Activated CD8-positive, alpha-beta memory T cell treated with anti-CD3 and anti-CD28 coated beads, Interleukin-2, amount 50 U/mL, for 48 hours (primary cell): Measurements from ENCODE around the gene GBGT1.
A peak's percentile ranks its signal among the peaks of the same experiment; 100 is the strongest.
"Not testable (repeated sequence)": the region's sequence is repeated elsewhere in the genome, so short reads cannot be mapped to it uniquely, and the experiment has no call there.

Source experiments
- DNase-seq: peaks from one replicate; pipeline ENCODE4 v3.0.0-alpha.2; 2020

Gene GBGT1

DNA sequence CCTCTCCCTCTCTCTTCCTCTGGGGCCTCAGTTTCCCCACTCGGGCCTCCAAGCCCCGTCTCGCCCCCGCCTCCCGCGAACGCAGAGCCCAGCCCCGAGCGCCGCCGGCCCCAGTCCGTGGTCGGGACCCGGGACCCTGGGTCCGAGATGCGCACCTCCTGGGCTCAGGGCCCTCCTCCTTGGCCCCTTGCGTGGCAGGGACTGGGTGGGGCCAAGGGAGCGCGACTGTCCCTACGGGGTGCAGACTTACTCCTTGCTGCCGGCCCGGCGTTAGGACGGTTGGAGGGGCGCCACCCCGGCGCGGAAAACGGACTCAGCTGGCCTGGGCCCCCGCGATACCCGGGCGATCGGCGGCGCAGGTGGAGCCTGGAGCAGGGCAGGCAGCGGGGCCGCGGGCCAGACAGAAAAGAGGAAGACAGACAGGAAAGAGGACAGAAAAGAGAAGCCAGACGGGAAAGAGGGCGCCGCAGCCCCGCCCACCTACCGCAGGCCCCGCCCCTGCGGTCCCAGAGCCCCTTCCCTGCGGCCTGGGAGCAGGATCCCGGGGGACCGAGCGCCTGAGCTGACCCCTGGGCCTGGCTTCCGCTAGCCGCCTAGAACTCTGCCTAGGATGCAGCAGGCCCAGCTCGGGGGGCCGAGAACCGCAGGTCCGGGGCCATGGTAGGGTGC lies at the start of gene GBGT1:
GBGT1 (minus strand) TSS at position 411 of the 669 bp plus-strand sequence. CDS start 1,502 bp downstream, outside the sequence.
- no peak for DNase-seq

DNA sequence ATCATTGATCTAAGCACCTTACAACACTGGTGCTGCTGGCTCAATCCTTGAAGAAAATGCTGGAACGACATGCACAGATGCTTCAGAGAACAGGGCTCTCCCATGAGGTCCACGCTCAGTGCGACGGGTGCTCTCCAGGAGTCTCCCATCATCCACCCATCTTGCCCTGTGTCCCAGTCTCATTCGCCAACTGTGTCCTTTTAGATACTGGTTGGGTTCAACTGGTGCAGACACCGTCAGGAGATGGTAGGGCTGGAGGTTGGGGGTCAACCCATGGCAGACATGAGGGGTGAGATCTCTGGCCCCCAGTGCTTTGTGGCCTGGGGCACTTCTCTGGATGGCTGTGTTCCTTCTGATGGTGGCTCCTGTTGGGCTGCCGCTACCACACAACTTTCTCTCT lies 46.9 kb upstream of the GBGT1 start:
- peak; percentile 23 for DNase-seq

DNA sequence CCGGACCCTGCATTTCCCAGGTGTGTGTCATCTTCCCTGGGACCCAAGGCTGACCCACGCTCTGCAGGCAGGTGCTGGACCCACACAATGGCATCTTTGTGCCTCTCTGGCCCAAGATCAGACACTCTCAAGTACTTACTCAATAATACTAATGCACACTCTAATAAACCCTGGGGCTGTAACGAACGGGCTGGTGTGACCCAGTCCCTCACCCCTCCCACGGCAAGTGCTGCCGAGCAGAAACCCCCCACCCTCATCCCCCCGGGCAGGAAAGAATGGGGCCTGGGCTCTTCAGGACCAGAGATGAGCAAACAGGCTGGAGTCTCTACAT lies 46.5 kb upstream of the GBGT1 start:
- peak; percentile 13 for DNase-seq

DNA sequence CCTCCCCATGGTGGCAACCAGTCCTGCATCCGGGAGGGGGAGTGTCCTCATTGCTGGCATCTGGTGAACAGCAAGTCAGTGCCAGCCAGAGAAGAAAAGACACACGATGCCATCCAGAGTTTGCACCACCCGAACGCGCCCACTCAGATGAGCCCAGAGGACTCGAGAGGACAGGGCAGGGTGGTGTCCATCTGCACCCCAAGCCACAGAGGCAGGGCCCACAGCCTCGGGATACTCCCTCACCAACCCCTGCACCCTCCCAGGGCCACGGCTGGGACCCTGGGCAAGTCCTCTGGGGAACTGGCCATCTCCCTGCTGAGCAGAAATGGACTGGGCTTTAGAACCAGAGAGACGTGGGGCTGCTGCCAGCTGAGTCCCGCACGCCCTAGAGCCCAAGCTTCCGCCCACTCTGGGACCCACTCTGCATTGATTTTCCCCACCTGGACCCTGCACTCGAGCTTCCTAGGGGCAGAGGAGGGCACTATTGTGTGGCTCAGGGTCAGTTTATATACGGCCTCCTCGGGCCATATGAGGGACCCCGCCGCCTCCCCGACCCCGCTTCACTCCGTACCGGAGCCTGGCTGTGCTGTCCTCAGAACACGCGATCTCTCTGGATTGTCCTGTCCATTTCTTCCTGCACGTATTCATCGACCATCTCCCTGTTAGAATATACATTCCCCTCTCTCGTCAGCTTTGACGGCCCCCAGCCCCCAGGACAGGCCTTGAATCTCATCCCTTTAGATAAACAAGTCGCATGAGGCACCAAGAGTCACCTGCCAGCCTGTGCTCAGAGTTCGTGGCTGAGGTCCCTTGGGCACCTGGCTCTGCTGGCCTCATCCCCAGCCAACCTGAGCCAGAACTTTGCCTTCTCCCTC lies 45.9 kb upstream of the GBGT1 start:
- DNase-seq = peak; percentile 33

DNA sequence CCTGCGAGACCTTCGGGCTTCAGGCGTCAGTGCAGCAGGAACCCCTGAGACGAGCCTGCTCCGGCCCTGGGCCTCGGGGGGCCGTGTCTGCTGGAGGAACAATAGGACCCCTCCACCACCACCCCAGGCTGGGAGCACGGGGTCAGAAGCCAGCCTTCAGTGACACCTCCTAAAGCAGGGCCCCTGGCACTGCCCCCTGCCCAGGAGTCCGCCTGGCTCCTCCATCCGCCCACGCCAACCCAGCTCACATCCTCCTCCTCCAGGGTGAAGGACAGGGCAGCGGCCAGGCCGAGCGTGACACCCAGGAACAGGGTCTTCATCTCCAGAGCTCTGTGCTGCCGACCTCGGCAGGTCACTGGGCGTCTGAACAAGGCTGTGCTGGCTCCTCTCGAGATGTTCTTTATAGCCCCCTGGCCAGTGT lies 45.2 kb upstream of the GBGT1 start, which contains the start of gene OBP2B:
OBP2B (minus strand) TSS at position 371 of the 421 bp plus-strand sequence; CDS start at position 320, 51 bp downstream.
- not testable (repeated sequence) for DNase-seq

DNA sequence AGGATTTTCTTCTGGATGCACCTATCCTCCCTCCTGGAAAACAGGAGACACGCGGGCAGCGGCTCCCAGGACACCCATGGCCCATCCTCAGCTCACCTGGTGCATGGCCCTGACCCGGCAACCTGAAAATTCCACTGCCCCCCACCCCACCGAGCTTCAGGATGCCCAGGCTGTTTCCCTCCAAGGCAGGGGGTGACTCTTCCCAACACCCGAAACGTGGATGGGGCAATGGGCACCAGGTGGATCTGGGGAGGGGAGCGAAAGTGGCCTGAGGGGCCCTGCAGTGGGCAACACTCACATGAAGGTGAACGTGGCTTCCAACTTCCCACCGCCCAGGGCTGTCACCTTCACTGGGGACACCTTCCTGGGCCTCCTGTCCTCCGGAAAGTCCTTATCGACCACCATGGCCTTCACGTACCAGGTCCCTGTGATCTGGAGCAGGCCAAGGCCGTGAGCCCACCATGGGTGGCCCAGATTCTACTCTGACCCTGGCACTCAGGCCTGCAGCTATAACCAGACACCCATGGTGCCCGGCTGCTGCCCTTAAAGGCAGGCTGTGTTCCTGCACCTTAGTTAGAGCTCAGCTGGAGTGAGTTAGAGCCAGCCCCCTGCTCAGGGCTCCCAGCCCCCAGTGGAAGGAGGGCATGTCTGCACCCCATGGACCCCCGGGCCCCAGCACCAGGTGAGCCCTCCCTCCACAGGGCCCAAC lies 44.6 kb upstream of the GBGT1 start:
- DNase-seq = peak; percentile 23

DNA sequence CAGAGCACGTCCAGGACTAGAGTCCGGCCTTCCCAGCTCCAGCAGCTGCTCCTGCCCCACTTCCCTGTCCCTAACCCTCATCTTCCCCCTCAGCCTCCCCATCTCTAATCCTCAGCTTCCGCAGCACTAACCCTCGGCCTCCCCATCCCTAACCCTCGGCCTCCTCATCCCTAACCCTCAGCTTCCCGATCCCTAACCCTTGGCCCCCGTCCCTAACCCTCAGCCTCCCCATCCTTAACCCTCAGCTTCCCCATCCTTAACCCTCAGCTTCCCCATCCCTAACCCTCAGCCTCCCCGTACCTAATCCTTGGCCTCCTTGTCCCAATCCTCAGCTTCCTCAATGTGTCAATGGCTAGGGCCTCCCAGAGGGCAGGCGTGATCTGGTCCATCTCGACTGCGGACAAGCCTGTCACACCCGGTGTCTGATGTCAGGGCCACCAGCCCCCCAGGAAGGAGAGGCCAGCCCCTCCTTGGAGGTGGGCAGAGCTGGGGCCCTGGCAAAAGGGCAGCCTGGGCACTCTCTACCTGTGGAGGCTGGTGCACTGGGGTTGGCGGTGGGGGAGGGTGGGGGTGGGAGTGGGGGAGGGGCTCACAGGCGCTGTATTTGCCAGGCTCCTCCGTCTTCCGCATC lies 43.9 kb upstream of the GBGT1 start:
- DNase-seq = peak; percentile 25

DNA sequence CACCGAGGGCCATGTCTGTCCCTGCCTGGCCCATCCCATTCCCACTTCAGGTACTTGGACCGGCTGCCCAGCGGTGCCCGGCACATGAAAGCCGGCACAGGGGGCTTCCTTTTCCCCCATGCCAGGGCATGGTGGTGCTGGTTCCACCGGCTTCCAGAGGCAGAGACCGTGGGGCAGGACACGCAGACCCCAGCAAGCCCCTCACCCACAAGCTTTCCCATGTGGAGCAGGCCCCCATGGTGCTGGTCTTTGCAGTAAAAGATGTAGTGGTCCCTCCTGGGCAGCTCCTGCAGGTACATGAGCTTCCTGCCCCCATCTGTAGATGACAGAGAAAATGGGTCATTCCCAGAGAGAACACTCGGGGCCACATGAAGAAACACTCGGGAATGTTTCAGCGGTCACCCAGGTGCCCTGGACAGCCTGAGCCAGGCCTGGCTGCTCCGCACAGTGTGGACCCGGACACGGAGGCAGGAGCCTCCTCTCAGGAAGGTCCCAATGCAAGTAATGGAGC lies 43.4 kb upstream of the GBGT1 start:
- peak; percentile 30 for DNase-seq

DNA sequence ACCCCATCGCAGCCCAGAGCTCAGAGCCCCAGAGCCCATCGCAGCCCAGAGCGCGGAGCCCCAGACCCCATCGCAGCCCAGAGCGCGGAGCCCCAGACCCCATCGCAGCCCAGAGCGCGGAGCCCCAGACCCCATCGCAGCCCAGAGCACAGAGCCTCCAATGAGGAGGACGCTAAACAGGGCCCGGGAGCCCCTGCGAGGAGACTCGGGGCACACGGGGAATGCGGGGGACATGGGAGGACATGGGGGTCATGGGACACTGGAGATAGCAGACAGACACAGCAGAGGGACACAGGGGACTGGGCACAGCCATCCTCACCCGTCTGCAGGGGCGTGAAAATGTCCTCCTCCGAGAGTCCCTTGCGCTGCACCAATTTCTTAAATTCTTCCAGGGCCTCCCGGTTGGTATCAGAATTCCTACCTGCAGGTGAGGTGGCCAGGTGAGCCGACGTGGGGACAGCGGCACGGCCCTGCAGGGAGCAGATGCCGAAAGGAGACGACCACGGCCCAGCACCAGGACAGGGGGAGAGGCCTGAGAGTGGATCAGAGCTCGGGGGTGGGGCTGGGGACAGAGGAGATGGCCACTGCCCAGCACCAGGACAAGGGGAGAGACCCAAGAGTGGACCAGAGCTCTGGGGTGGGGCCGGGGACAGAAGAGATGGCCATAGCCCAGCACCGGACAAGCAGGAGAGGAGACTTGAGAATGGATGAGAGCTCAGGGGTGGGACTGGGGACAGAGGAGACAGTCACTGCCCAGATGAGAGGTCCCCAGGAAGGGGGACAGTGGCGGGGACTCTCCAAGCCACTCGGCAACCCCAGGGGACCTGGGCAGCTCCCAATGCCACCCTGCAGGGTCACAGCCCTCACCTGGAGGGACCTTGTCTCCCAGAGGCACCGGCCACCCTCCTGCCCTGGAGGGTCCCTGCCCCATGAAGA lies 42.5 kb upstream of the GBGT1 start:
- DNase-seq = peak; percentile 40

DNA sequence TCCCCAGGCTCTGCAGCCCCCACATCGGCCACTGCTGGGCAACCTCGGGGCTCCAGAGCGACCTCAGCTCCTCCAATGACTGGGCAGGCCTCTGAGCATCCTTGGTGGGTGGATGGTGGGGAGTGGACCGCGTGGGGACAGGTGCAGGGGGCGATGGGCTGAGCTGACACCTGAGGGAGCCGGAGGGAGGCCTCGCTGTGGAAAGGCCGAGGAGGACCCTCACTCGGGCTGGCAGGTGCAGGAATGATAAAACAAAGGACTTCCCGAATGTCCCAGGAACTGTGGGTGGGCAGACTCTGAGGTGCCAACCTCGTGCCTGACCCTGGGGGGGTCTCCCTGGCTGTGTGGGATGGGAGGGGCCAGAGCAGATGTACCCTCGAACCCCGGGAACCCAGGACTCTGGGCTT lies 41.8 kb upstream of the GBGT1 start:
- peak; percentile 20 for DNase-seq

DNA sequence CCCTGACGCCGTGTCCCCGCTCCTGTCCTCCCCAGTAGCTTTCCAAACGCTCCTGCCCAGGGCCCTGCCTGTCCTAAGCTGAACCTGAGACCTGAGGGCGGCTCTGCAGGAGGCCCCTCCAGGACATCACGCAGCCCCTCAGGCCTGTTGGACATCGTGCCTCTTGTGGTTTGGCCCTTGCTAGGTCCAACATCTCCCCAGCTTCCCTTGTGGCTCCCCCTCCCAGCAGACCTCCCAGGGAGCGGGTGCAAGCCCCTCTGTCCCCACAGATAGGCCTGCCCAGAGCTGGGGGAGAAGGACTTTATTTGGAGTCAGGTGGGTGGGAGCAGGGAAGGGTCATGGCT lies 41.3 kb upstream of the GBGT1 start:
- DNase-seq = peak; percentile 25

DNA sequence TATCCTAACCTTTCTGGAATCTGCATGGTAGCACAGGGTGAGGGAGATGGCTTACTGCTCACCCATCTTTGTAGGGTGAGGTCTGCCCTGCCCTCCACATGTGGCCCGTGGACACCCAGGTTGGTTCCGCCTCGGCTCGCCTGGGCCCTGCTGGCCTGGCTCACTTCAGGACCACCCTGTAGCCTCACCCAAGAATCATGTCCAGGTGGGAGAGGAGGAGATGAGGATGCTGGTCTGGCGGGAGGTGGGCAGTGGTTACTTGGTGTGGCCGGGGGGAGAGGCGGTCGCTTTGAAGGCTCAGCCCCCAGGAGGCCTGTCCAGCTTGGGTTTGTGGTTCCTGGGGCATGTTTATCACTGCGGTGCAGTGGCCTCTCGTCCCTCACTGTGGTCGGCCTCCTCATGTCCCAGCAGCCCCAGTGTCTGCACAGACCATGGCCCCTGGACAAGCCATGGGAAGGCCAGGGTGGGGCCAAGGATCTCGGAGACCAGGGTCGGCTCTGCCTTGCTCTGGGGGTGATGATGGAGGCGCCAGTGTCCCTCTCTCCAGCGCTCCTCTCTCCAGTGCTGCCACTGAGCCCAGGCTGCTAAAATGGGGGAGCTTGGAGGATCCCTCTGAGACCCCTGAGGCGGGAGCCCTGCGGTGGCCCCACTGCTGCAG lies 40.8 kb upstream of the GBGT1 start:
- DNase-seq = peak; percentile 20

DNA sequence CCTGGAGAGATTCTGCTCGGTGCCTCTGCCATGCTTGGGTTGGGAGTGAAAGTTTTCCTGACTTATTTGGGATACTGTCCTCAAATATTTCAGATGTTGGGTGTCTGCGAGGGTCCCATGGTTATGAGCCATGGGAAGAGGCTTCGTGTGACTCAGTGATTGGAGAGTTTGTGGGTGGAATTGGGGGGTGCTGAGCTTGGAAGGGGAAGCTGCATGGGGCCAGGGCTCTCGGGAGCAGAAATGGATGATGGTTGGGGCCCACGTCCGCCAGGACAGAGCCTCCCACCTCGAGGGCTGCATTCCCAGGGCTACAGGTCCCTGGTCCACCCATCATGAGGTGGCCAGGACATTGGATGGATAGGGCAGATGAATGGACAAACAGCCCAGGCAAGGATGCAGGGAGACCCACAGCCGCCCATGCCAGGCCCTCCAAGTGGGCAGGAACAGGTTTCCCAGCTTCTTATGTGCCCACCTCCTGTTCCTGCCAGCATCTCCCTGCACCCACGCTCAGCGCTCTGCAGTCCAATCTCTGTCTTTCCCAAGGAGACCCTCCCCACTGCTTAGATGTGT lies 39.9 kb upstream of the GBGT1 start:
- DNase-seq = peak; percentile 15

DNA sequence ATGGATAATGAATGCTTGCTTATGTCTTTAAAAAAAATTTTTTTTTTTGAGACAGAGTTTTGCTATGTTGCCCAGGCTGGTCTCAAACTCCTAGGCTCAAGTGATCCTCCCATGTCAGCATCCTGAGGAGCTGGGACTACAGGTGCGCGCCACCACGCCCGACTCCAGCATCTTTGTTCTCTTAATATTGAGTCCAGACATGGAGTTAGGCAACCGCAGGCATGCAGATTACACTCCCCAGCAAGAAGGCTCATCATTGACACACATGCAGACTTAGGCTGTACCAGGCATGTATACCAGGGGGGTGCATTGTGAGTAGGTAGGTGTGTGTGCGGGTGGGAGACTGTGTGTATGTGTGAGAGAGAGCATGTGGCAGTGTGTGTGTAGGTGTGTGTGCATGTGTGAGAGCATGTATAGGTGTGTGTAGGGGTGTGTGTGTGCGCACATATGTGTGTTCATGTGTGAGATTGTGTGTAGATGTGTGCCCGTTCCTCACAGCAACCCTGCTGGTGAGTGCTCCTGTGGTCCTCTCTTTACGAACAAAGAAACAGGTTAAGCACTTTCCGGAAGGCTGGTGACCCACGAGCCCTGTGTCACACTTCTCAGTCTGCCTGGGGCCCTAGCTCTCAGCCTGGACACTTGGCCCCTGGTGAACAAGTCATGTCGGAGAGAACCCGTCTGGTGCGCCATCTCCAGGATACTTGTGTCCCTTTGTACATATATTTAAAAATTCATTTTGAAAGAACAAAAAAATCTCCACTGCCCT lies 39.2 kb upstream of the GBGT1 start:
- DNase-seq = peak; percentile 36

DNA sequence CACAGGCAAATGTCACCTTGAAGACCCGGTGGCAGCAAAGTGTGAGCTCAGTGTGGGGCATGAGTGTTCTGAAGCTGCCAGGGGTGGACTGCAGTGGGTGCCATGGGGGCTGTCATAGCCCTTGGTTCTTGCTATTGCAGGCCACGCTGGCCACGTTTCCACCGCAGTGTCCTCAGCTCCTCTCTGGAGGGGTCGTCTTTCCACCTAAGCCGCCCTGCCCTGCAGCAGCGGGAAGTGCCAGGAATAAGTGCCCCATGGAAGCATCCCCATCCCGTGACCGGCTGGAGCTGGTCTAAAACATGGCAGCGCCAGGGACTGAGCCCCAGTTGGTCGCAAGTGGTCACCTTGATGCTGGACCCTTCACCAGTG lies 38.4 kb upstream of the GBGT1 start:
- DNase-seq = peak; percentile 23

DNA sequence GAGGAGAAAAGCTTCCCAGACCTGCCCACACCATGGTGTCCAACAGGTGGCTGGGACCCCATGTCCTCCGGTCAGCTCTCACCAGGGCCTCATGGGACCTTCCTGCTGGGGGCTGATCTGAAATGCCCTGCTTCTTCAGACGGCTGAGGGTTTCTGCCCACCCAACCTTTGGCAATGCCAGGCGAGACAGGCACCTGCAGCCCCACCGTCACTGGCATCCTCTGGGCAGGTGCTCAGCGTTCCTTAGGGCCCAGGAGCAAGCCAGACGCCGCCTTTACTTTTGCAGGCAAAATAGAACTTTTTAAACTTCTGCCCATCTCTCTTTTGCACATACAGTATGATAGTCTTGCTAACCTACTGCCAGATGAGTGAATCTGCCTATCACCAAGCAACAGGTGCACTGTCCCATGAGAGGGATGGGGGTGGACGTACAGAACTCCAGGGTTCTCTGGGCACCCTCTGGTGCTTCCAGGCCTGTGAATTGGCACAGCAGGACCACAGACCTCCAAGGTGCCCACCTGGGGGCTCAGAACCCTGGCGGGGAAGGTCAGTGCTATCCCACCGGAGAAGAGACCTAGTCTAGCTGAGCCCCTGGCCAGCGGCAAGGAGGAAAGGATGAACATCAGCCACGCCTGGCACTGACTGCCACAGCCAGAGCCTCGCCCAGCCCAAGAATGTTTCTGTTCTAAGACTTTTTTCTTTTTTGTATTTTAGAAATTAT lies 37.9 kb upstream of the GBGT1 start:
- no peak for DNase-seq

DNA sequence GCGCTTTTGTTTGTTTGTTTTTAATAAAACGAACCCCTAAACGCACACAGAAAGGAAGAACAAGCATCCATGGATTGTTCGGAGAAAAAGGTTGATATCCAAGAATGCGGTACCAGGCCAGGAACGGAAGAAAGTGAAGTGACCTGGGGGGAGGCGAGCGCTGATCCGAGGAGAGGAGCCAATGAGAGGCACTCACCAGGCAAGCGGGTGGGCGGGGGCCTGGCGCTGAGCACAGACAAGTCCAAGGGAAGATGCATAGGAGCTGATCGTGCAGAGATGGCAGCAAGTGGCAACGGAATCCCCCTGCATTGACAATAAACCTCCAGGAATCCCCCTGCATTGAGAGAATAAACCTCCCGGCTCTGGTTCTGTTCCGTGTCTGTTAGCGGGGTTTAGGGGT lies 36.9 kb upstream of the GBGT1 start:
- no peak for DNase-seq

DNA sequence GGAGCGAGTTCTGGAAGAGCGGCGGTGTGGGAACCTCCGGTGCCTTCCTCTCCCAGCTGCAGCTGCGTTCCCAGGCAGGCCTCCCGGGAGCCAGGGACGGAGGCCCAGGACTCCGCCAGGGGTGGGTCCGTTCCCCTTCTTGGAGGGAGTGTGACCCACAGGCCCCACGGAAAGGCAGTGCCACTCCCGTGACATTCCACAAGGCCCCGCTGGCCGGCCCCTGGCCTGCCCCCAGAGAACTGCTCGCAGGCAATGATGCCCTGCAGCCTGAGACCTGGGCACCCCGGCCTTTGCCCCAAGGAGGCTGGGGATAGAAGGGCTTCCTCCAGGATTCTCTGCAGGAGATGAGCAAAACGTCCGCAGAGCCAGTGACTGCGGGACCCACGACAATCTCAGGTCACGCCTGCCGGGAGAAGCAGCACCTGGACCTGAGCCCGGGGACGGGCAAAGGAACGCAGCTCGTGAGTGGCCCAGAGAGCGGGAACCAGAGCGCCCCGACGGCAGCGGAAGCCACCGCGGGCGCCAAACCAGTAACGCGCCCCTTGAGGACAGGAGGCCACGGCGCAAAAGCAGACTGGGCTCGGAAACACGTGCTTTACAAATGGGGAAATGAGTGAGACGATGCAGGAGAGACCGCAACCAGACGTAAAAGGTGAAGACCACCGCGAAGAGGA lies 36.1 kb upstream of the GBGT1 start:
- DNase-seq = peak; percentile 63

DNA sequence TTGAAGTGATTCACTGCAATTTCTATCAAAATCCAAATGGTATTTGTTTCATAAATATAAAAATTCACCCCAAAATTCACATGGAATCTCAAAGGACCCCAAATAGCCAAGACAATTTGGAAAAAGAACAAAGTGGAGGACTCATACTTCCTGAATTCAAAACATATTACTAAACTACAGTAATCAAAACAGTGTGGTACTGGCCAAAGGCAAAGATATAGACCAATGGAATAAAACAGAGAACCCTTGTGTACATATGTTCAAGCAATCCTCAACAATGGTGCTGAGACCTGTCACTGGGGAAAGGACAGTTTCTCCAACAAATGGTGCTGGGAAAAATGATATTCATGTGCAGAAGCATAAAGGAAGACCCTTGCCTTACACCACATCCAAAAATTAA lies 31.3 kb upstream of the GBGT1 start:
- no peak for DNase-seq
